NCI-H146 (cell line): Measurements from ENCODE around the gene GDPD4.

Source experiments
- DNase-seq: peaks from one replicate; lab custom pipeline; 2025; lab: John Stamatoyannopoulos, UW

The GDPD4 gene

DNA sequence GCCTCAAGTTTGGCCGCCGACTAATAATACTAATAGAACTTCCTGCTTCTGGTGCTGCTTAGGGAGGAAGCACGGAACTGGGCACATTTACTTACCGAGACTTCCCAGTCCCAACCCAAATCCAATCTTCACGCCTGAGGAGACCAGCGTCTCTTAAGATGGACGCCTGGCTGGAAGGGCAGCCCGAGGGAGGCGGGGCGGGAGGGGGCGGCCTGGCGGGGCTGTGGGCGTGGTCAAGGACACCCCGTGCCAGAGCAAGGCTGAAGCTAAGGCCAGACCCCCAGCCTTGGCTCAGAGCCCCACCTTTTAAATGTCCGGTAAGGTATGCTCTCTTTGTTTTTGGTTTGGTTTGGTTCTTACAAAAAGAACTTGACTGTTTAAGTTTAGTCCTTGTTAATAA is at the start of gene GDPD4:
Gene GDPD4 (minus strand): TSS at position 177 of the 400 bp plus-strand sequence. CDS start 16,549 bp downstream, outside the sequence.
- DNase-seq: no peak

- no peak for DNase-seq
Measured at GRCh38 chr11:77347948-77348347, 46.5 kb upstream of the GDPD4 start.

- no peak for DNase-seq
Measured at GRCh38 chr11:77346906-77347603, 45.6 kb upstream of the GDPD4 start.

GRCh38 chr11:77345621-77346020 is 44.1 kb upstream of the GDPD4 start:
- DNase-seq: no peak

DNA sequence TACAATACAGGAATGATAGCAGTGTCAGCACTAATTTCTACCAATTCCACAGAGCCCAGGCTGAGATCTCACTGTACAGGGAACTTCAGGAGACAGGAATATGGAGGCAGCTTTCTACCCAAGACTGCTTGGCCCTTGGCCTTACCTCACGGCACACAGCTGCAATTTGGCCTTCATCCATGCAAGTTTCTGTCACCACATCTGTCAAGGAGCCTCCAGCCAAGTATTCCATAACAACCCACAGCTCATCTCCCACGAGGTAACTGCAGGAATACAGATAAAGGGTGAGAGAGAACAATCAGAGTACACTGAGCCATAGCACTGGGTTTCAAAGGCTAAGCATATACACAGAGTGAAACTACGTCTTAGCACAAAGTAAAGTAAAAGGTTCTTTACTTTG is 39.0 kb upstream of the GDPD4 start:
- DNase-seq: no peak

- no peak for DNase-seq
Measured at GRCh38 chr11:77332259-77332658, 30.8 kb upstream of the GDPD4 start.

GRCh38 chr11:77325159-77325558 is 23.7 kb upstream of the GDPD4 start:
- no peak for DNase-seq

- no peak for DNase-seq
Measured at GRCh38 chr11:77324508-77324907, 23.0 kb upstream of the GDPD4 start.

- DNase-seq: no peak
Measured at GRCh38 chr11:77322926-77323590, 21.6 kb upstream of the GDPD4 start.

DNA sequence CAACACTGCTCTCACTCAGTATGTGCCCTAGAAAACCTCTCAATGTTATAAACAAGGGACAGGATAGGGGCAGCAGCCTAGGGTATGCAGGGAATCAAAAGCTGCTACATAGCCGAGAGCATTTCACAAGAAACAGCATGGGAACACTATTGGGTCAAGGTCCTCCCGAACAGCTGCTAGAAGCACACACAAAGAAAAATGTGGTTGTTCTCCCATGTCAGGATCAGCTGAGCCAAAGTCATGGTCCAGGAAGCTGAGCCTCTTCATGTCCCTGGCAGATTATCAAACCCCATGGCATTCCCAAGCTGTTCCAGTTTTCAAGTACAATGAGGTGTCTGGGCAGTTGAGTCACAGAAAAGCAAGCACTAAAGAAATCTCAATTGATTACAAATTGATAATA is 21.0 kb upstream of the GDPD4 start:
- DNase-seq: no peak

DNA sequence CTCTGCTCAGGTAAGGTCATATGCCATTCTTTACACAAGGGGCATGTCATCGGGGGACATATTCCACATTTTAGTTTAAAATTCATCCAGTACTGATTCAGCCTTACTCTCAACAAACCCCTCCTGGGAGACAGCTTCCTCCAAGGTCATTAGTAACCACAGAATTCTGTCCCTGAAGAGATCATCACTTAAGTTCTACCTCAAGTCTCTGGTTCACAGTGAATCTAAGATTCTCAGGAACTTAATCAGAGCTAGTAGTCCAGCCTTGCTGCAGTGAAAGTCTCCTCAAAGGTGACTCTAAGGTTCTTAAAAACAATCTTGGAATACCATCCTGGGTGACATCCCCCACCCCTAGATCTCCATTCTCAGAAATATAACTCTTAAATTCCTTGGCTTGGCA is 18.9 kb upstream of the GDPD4 start:
- no peak for DNase-seq

GRCh38 chr11:77318600-77318999 is 17.1 kb upstream of the GDPD4 start:
- no peak for DNase-seq

DNA sequence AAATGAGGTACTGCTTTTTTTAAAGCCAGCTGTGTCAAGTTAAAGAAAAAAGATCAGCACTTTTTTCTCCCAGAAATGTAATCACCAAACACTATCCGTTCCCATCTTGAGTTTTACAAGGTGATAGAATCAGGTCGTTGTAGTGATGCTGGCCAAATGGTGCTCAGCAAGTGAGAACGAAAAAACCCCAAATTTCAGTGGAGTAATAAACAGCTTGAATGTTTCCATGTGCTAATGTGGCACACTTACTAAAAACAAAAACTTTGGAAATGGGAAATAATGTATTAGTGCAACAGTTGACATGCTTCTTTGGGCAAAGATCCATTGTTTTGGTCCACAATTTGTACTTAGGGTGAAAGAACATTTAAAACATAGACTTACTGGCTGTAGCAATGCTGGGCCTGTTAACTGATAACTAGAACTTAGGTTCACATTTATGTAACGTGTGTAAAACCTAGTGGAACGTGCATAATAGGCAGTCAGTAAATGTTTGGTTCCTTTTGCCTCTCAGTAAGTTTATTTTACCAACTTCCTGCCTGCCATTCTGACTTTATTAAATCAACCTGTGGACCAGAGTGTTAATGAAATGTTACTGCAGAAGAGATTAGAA is 15.4 kb upstream of the GDPD4 start:
- no peak for DNase-seq

GRCh38 chr11:77312107-77312506 is 10.6 kb upstream of the GDPD4 start:
- DNase-seq: no peak

GRCh38 chr11:77311701-77312100 is 10.2 kb upstream of the GDPD4 start:
- DNase-seq: no peak

DNA sequence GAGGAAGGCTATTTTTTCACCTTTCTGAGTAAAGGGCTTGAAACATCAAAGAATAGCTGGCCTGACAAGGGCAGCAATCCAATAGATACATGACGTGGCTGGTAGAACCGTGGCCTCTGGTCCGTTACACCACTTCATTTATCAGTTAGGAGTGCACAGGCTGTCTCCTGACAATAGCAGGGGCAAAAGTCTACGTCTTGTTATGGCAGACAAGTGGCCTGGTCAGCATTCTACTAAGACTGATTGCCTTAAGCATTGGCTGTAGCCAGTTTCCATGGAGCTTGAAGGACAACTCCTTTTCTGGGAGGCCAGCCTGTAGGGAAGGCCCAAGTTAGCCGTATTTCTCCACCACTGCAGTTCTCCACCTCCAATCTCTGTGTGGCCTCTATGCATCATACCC is 9.2 kb upstream of the GDPD4 start:
- no peak for DNase-seq

DNA sequence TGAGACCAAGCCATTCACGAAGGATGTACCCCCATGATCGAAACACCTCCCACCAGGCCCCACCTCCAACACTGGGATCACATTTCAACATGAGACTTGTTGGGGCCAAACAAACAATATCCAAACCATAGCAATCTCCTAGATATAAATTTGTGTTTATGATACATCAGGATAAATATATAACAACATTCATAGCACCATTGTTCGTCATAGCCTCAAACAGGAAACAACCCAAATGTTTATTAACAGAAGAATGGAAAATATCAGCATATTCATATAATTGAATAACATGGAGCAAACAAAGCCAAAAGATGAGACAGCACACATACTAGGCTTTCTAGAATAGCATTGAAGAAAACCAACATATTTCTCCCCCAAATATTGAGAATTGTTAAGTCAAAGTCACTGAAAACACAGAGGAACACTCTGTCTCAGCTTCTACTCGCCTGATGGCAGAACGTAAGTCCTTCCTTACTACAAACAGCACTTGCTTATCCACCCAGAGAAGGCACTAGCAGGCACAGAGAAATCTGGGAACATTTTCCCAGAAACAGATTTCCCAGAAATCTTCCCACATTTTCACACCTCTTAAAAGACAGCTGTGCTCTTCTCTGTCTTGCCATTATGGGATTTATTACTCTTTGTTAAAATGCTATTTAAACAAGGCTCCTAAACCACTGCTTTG is 8.1 kb upstream of the GDPD4 start:
- DNase-seq: no peak

GRCh38 chr11:77308838-77309237 is 7.4 kb upstream of the GDPD4 start:
- DNase-seq: no peak

DNA sequence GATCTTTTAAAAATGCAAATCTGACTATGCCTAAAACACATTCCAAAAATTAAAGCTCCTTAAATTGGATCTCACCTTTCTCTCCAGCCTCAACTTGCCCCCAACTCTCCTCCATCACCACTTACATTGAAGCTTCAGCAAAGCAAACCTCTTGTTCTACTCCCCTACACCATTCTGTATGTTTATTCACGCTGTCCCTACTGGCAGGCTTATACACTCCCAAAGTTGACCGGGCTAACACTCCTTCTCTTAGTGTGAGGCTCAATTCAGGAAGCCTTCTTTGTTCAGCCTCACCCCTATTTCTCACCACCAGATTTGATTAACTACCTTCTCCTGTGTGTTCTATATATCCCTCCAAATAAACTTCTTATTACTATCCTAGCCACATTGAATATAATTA is 1.8 kb upstream of the GDPD4 start:
- DNase-seq: no peak

DNA sequence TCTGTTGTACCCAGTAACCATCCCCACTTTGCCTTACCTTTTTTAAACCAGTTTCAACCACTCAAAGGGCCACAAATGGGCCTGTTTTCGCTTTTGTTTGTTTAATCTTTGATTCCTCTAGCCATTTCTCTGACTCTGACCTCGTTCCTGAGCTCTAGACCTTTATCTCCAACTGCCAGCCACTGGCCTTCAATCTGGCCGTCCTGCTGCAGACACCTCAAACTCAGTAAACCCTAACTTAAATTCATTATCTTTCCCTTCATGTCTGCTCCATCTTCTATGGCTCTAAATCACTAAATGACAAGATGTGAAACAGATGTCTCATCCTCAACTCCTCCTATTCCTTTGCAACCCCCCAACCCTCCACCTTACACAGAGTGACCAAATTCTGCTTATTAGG is 1.3 kb upstream of the GDPD4 start:
- no peak for DNase-seq

DNA sequence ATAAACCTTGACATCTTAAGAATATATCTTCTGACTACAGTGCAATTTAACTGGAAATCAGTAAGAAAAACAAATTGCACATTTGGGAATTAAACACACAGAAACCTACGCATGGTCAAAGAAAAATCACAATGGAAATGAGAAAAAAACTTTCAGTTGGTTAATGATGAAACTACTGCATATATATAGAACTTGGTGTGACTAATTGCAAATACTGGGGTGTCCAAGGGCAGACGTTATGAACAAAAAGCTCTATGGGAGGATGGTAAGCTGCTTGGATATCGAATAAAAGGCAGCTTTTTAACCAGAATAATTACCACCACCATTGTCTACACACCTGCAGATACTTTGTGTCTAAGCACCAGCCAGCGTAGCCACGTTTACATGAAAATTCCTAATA is 791 bp downstream of the GDPD4 start:
- peak; percentile 23 for DNase-seq

GRCh38 chr11:77300028-77300427 is 1.5 kb downstream of the GDPD4 start:
- peak; percentile 29 for DNase-seq

DNA sequence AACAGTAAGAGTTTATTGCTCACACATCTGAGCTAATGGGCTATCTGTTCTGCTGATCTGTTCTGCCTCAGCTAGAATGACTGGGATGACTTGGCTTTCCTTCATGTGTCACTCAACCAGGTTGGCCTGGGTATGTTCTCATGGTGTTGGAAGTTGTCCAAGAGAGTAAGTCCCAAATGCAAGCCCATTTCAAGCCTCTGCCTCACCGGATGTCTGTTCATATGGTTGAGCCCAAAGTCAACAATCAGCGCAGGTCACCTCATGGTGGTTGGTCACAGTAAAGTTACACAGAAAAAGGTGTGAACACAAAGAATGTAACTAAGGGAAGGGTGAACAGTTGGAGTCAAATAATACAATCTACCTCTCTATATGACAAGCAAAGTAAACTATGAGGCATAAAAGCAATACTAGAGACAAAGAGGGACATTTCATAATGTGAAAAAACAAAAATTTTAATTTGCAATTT is 1.9 kb downstream of the GDPD4 start:
- DNase-seq: peak; percentile 14
